ENCODE measurements around the gene MESD. TPM values are rescaled to one million over a fixed set of nuclear protein-coding genes. Genes with fewer than 3 reads are reported as not detected.
A peak's percentile ranks its signal among the peaks of the same experiment; 100 is the strongest.

Gene MESD
- total RNA-seq, 1 experiment from 2014 or later = 55.4 TPM

- DNase-seq (ENCODE audit: low read depth, low spot score) = no peak
- in situ Hi-C loops (cut with HindIII; ENCODE audit: low pct_unique_long_range_greater_than_20kb, low sequenced_read_pairs) = no loop called here
These were observed 57.7 kb downstream of the MESD start for GRCh38 chr15:80931721-80932512.

- DNase-seq (ENCODE audit: low read depth, low spot score) = no peak
- in situ Hi-C loops (cut with HindIII; ENCODE audit: low pct_unique_long_range_greater_than_20kb, low sequenced_read_pairs) = no loop called here
These were observed 58.4 kb downstream of the MESD start for GRCh38 chr15:80931191-80931590.

GRCh38 chr15:80929689-80930088 lies 59.9 kb downstream of the MESD start:
- no peak for DNase-seq (ENCODE audit: low read depth, low spot score)
- in situ Hi-C loops (cut with HindIII; ENCODE audit: low pct_unique_long_range_greater_than_20kb, low sequenced_read_pairs) = no loop called here

GRCh38 chr15:80929225-80929624 lies 60.4 kb downstream of the MESD start:
- in situ Hi-C loops (cut with HindIII; ENCODE audit: low pct_unique_long_range_greater_than_20kb, low sequenced_read_pairs) = no loop called here
- no peak for DNase-seq (ENCODE audit: low read depth, low spot score)

GRCh38 chr15:80926126-80926525 lies 63.5 kb downstream of the MESD start:
- no peak for DNase-seq (ENCODE audit: low read depth, low spot score)
- in situ Hi-C loops (cut with HindIII; ENCODE audit: low pct_unique_long_range_greater_than_20kb, low sequenced_read_pairs) = no loop called here

- in situ Hi-C loops (cut with HindIII; ENCODE audit: low pct_unique_long_range_greater_than_20kb, low sequenced_read_pairs) = no loop called here
- DNase-seq (ENCODE audit: low read depth, low spot score) = no peak
These were observed 64.0 kb downstream of the MESD start for GRCh38 chr15:80925597-80926059.

- no peak for DNase-seq (ENCODE audit: low read depth, low spot score)
- in situ Hi-C loops (cut with HindIII; ENCODE audit: low pct_unique_long_range_greater_than_20kb, low sequenced_read_pairs) = no loop called here
These were observed 65.3 kb downstream of the MESD start for GRCh38 chr15:80924278-80924677.

GRCh38 chr15:80923668-80924067 lies 66.0 kb downstream of the MESD start:
- DNase-seq (ENCODE audit: low read depth, low spot score) = no peak
- in situ Hi-C loops (cut with HindIII; ENCODE audit: low pct_unique_long_range_greater_than_20kb, low sequenced_read_pairs) = no loop called here

GRCh38 chr15:80921736-80922410 lies 67.7 kb downstream of the MESD start:
- in situ Hi-C loops (cut with HindIII; ENCODE audit: low pct_unique_long_range_greater_than_20kb, low sequenced_read_pairs) = no loop called here
- no peak for DNase-seq (ENCODE audit: low read depth, low spot score)

GRCh38 chr15:80920271-80920699 lies 69.3 kb downstream of the MESD start:
- in situ Hi-C loops (cut with HindIII; ENCODE audit: low pct_unique_long_range_greater_than_20kb, low sequenced_read_pairs) = no loop called here
- no peak for DNase-seq (ENCODE audit: low read depth, low spot score)

- in situ Hi-C loops (cut with HindIII; ENCODE audit: low pct_unique_long_range_greater_than_20kb, low sequenced_read_pairs) = no loop called here
- no peak for DNase-seq (ENCODE audit: low read depth, low spot score)
These were observed 71.3 kb downstream of the MESD start for GRCh38 chr15:80918196-80918783.

GRCh38 chr15:80916056-80916455 lies 73.6 kb downstream of the MESD start:
- in situ Hi-C loops (cut with HindIII; ENCODE audit: low pct_unique_long_range_greater_than_20kb, low sequenced_read_pairs) = no loop called here
- no peak for DNase-seq (ENCODE audit: low read depth, low spot score)

GRCh38 chr15:80915472-80915871 lies 74.1 kb downstream of the MESD start:
- in situ Hi-C loops (cut with HindIII; ENCODE audit: low pct_unique_long_range_greater_than_20kb, low sequenced_read_pairs) = no loop called here
- peak; percentile 40 for DNase-seq (ENCODE audit: low read depth, low spot score)

- in situ Hi-C loops (cut with HindIII; ENCODE audit: low pct_unique_long_range_greater_than_20kb, low sequenced_read_pairs) = no loop called here
- DNase-seq (ENCODE audit: low read depth, low spot score) = no peak
These were observed 76.1 kb downstream of the MESD start for GRCh38 chr15:80913541-80913940.

- DNase-seq (ENCODE audit: low read depth, low spot score) = no peak
- in situ Hi-C loops (cut with HindIII; ENCODE audit: low pct_unique_long_range_greater_than_20kb, low sequenced_read_pairs) = no loop called here
These were observed 76.9 kb downstream of the MESD start for GRCh38 chr15:80912673-80913072.

- no peak for DNase-seq (ENCODE audit: low read depth, low spot score)
- in situ Hi-C loops (cut with HindIII; ENCODE audit: low pct_unique_long_range_greater_than_20kb, low sequenced_read_pairs) = no loop called here
These were observed 77.8 kb downstream of the MESD start for GRCh38 chr15:80911821-80912220.

GRCh38 chr15:80906159-80906766 lies 83.4 kb downstream of the MESD start:
- no peak for DNase-seq (ENCODE audit: low read depth, low spot score)
- in situ Hi-C loops (cut with HindIII; ENCODE audit: low pct_unique_long_range_greater_than_20kb, low sequenced_read_pairs) = no loop called here

- in situ Hi-C loops (cut with HindIII; ENCODE audit: low pct_unique_long_range_greater_than_20kb, low sequenced_read_pairs) = no loop called here
- no peak for DNase-seq (ENCODE audit: low read depth, low spot score)
These were observed 84.6 kb downstream of the MESD start for GRCh38 chr15:80904998-80905397.
